Neural cell (in vitro differentiated cells): ENCODE data around the gene CEP350.

Experiments
- POLR2AphosphoS5 ChIP-seq: IDR thresholded peaks from 2 replicates; pipeline ENCODE4 v1.6.1; 2012
- TF ChIP-seq, protein P1 (sequence below): fragments of 450-650 bp; IDR thresholded peaks from 2 replicates; pipeline ENCODE4 v1.5.1; 2014; ENCODE audit warnings: antibody characterized with exemption, mild to moderate bottlenecking, moderate library complexity; ENCODE audit not compliant: poor library complexity, severe bottlenecking

GRCh38 chr1:179950651-179951050 is 4.0 kb upstream of the CEP350 start:
- no peak for TF ChIP-seq POLR2AphosphoS5
- TF ChIP-seq, protein P1, sequence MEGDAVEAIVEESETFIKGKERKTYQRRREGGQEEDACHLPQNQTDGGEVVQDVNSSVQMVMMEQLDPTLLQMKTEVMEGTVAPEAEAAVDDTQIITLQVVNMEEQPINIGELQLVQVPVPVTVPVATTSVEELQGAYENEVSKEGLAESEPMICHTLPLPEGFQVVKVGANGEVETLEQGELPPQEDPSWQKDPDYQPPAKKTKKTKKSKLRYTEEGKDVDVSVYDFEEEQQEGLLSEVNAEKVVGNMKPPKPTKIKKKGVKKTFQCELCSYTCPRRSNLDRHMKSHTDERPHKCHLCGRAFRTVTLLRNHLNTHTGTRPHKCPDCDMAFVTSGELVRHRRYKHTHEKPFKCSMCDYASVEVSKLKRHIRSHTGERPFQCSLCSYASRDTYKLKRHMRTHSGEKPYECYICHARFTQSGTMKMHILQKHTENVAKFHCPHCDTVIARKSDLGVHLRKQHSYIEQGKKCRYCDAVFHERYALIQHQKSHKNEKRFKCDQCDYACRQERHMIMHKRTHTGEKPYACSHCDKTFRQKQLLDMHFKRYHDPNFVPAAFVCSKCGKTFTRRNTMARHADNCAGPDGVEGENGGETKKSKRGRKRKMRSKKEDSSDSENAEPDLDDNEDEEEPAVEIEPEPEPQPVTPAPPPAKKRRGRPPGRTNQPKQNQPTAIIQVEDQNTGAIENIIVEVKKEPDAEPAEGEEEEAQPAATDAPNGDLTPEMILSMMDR = no peak
